ENCODE data around the gene TMEM8B. TPM values are rescaled to one million over a fixed set of nuclear protein-coding genes. Genes with fewer than 3 reads are reported as not detected.

The TMEM8B gene
- total RNA-seq, 1 donor: 2.5 TPM

DNA sequence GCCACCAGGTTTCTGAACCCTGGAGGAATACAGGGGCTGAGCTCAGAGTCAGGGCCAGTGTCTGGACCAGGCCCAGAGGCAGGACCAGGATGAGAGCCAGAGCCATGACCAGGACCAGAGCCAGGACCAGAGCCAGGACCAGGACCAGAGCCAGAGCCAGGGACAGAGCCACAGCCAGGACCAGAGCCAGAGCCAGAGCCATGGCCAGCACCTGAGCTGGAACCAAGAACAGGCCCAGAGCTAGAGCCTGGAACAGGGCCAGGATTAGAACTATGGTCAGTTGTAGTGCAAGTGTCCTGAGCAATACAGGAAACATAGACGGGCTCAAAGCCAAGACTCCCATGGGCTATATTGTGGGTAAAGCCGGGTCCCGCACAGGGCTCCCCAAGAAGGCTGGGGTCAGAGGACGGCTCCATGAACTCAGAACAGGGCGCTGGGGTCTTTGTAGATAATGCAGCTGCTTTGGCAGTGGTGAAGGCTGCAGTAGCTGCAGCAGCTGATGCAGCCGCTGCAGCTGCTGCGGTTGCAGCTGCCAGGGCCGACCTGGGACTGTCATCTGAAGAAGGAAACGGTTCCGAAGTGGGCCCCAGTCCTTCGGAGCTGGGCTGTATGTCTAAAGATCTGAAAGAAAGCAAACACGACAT, 17.5 kb upstream of the TMEM8B start:
- H4K20me1 ChIP-seq (ENCODE audit: insufficient read depth, low read length): no peaks in the 10 kb centered on the region
- H3K9me3 ChIP-seq (ENCODE audit: low read depth, low read length): no peaks in the 10 kb centered on the region
- H3K4me3 ChIP-seq (ENCODE audit: insufficient read depth, low read length): peak overlapping the region; percentile 81
- H3K36me3 ChIP-seq (ENCODE audit: insufficient read depth, low read length): peaks cover 33% of the 10 kb centered on the region
- H3K27ac ChIP-seq (ENCODE audit: low read depth, low read length): peak overlapping the region; percentile 77
- H3K4me2 ChIP-seq (ENCODE audit: insufficient read depth, low read length): peak overlapping the region; percentile 96
- H2AFZ ChIP-seq (ENCODE audit: low read length): peak overlapping the region; percentile 97
- H3K79me2 ChIP-seq (ENCODE audit: insufficient read depth, low read length): no peaks in the 10 kb centered on the region
- peaks cover 24% of the 10 kb centered on the region for H3K4me1 ChIP-seq (ENCODE audit: insufficient read depth, low read length)
- no peak for TF ChIP-seq CTCF (IDR thresholded peaks at IDR 0.05; ENCODE audit: extremely low read depth, low read depth, low read length)
- H3K27me3 ChIP-seq (ENCODE audit: insufficient read depth, low read length): no peaks in the 10 kb centered on the region
- peak; percentile 73 for DNase-seq (ENCODE audit: insufficient read length, low spot score, missing footprints)

DNA sequence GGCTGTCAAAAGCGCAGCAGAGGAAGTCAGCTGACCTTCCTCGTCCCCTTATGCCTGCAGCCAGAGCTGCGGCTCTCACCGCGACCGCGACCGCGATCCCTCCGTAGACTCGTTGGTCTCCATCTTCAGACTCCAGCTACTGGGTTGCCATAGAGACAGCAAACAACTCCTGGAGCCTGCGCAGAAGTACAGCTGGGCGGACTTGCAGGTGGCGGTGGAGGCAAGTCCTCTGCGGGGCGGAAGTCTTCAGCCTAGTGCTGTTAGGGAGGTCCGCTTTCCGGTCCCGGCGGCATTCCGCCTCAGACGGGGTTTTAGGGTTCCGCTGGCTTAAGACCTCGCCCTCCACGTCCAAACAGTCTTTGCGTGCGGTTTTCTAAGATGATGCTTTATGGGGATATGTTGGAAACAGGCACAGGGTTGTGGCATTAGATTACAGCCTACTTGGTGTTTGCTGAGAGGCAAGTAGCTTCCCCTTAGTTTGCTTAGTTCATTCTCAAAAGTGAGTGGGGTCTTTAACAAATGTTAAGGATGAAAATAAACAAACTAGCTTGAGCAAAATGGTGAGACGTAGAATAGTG, 16.9 kb upstream of the TMEM8B start, which contains the start of gene SPAG8:
TSS of gene SPAG8 (minus strand) at position 238 of the 578 bp plus-strand sequence. CDS start at position 123, 115 bp downstream.
- H3K27me3 ChIP-seq (ENCODE audit: insufficient read depth, low read length): no peaks in the 10 kb centered on the region
- peak within 1 kb of the TSS; percentile 81 for H3K4me3 ChIP-seq (ENCODE audit: insufficient read depth, low read length)
- H3K27ac ChIP-seq (ENCODE audit: low read depth, low read length): peak within 1 kb of the TSS; percentile 77
- H3K9me3 ChIP-seq (ENCODE audit: low read depth, low read length): no peaks in the 10 kb centered on the region
- H2AFZ ChIP-seq (ENCODE audit: low read length): peak within 1 kb of the TSS; percentile 97
- H3K4me1 ChIP-seq (ENCODE audit: insufficient read depth, low read length): peaks cover 24% of the 10 kb centered on the region
- H4K20me1 ChIP-seq (ENCODE audit: insufficient read depth, low read length): no peaks in the 10 kb centered on the region
- H3K4me2 ChIP-seq (ENCODE audit: insufficient read depth, low read length): peak within 1 kb of the TSS; percentile 96
- no peaks in the 10 kb centered on the region for H3K79me2 ChIP-seq (ENCODE audit: insufficient read depth, low read length)
- peaks cover 29% of the 10 kb centered on the region for H3K36me3 ChIP-seq (ENCODE audit: insufficient read depth, low read length)
- no peak for TF ChIP-seq CTCF (IDR thresholded peaks at IDR 0.05; ENCODE audit: extremely low read depth, low read depth, low read length)
- peak; percentile 99 for DNase-seq (ENCODE audit: insufficient read length, low spot score, missing footprints)

DNA sequence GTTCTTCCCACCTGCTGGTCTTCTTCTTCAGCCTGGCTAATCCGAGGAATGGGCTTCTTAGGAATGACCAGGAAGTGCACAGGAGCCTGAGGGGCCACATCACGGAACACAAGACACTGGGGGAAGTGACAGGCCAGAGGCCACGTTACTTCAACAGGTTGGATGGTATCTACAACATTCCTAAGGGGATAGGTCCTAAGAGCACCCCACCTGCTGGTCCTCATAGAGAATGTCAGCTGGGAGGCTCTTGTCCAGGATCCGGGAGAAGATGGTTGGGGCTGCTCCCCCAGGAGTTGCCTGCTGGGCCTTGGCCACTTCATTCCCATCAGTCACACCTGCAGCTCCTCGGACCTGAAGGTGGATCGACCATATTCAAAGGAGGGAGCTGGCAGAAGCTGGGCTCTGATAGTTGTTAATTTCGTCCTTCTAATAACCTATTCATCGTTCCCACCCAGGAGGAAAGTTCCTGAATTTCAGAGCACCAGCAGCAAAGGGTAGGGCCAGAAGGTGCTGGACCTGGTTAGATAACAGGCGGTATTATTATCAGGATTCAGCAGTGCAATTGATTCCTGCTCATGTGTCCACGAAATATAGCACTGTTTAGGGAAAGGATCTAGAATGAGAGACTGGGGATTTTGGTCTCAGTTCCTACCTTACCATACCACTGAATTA, 15.5 kb upstream of the TMEM8B start:
- no peaks in the 10 kb centered on the region for H3K27me3 ChIP-seq (ENCODE audit: insufficient read depth, low read length)
- H3K36me3 ChIP-seq (ENCODE audit: insufficient read depth, low read length): peaks cover 16% of the 10 kb centered on the region
- peaks cover 24% of the 10 kb centered on the region for H3K4me1 ChIP-seq (ENCODE audit: insufficient read depth, low read length)
- no peak overlapping the region for H3K4me3 ChIP-seq (ENCODE audit: insufficient read depth, low read length)
- peak; percentile 83 for DNase-seq (ENCODE audit: insufficient read length, low spot score, missing footprints)
- peak; percentile 45 for TF ChIP-seq CTCF (IDR thresholded peaks at IDR 0.05; ENCODE audit: extremely low read depth, low read depth, low read length)
- H3K9me3 ChIP-seq (ENCODE audit: low read depth, low read length): no peaks in the 10 kb centered on the region
- H3K79me2 ChIP-seq (ENCODE audit: insufficient read depth, low read length): no peaks in the 10 kb centered on the region
- H2AFZ ChIP-seq (ENCODE audit: low read length): no peak overlapping the region
- peak overlapping the region; percentile 93 for H3K4me2 ChIP-seq (ENCODE audit: insufficient read depth, low read length)
- H3K27ac ChIP-seq (ENCODE audit: low read depth, low read length): peak overlapping the region; percentile 71
- H4K20me1 ChIP-seq (ENCODE audit: insufficient read depth, low read length): no peaks in the 10 kb centered on the region
